ENCODE measurements around the gene RNFT2.

Gene RNFT2

GRCh38 chr12:116880213-116880816 is 142.2 kb downstream of the RNFT2 start:
- DNase-seq, result peak; percentile 49

- DNase-seq, result peak; percentile 81
These were observed 142.8 kb downstream of the RNFT2 start for GRCh38 chr12:116880817-116881324.

GRCh38 chr12:116881325-116881876 is 143.3 kb downstream of the RNFT2 start, which contains the start of gene HRK:
HRK (minus strand) TSS chr12:116881441; CDS start chr12:116881307, 134 bp downstream.
- peak; percentile 64 for DNase-seq

GRCh38 chr12:116881877-116882507 is 143.9 kb downstream of the RNFT2 start:
- DNase-seq, result peak; percentile 43

GRCh38 chr12:116882742-116883141 is 144.6 kb downstream of the RNFT2 start:
- DNase-seq, result peak; percentile 19

GRCh38 chr12:116884871-116885270 is 146.8 kb downstream of the RNFT2 start:
- no peak for DNase-seq

- DNase-seq, result no peak
These were observed 147.4 kb downstream of the RNFT2 start for GRCh38 chr12:116885491-116885890.

GRCh38 chr12:116887244-116887643 is 149.1 kb downstream of the RNFT2 start:
- DNase-seq, result no peak

GRCh38 chr12:116887897-116888296 is 149.8 kb downstream of the RNFT2 start:
- no peak for DNase-seq

- no peak for DNase-seq
These were observed 152.2 kb downstream of the RNFT2 start for GRCh38 chr12:116890330-116890729.

- no peak for DNase-seq
These were observed 152.9 kb downstream of the RNFT2 start for GRCh38 chr12:116891019-116891418.

GRCh38 chr12:116892349-116893140 is 154.4 kb downstream of the RNFT2 start:
- DNase-seq, result no peak

- DNase-seq, result no peak
These were observed 156.8 kb downstream of the RNFT2 start for GRCh38 chr12:116894913-116895312.

GRCh38 chr12:116896411-116896924 is 158.4 kb downstream of the RNFT2 start:
- DNase-seq, result no peak

GRCh38 chr12:116897476-116897875 is 159.4 kb downstream of the RNFT2 start:
- no peak for DNase-seq

GRCh38 chr12:116898669-116899068 is 160.6 kb downstream of the RNFT2 start:
- DNase-seq, result no peak

GRCh38 chr12:116901612-116902011 is 163.5 kb downstream of the RNFT2 start:
- DNase-seq, result no peak
